HG02610 (cell line): ENCODE results near the gene GNB5.
A peak's percentile ranks its signal among the peaks of the same experiment; 100 is the strongest.

ENCODE experiments used
- ATAC-seq: cut with Tn5 transposase; IDR thresholded peaks from one replicate; pipeline ENCODE4 v1.9.1; 2021; ENCODE audit warnings: mild to moderate bottlenecking, moderate library complexity; ENCODE audit not compliant: unreplicated experiment

The GNB5 gene

DNA sequence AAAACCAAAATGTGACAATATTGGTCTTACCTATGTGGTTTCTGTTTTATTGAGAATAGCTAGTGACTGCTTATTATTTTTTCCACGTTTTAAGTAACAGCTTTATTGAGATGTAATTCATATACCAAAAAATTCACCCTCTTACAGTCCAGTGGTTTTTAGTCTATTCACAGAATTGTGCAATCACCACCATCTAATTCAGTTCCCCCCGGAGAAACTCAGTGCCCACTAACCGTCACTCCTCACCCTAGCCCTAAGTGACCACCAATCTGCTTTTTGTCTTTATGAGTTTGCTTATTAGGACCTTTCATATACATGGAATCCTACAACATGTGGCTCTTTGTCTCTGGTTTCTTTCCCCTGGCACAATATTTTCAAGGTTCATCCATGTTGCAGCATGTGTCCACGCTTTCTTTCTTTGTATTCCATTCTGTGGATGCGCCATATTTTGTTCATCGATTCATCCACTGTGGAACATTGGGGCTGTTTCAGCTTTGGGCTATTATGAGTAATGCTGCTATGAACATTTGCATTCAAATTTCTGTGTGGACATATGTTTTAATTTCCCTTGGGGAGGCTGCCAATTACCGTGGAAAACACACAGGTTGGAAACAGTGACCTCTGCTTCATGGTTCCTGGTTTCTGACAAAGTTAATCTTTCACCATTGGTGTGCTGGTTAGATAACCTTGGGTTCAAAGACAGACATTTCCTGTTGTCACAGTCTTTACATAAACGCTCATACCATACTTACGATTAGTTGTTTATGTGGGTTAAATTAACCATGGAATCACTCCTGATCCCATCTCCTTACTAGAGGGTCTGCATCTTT is 75.4 kb downstream of the GNB5 start:
- ATAC-seq: no peak

DNA sequence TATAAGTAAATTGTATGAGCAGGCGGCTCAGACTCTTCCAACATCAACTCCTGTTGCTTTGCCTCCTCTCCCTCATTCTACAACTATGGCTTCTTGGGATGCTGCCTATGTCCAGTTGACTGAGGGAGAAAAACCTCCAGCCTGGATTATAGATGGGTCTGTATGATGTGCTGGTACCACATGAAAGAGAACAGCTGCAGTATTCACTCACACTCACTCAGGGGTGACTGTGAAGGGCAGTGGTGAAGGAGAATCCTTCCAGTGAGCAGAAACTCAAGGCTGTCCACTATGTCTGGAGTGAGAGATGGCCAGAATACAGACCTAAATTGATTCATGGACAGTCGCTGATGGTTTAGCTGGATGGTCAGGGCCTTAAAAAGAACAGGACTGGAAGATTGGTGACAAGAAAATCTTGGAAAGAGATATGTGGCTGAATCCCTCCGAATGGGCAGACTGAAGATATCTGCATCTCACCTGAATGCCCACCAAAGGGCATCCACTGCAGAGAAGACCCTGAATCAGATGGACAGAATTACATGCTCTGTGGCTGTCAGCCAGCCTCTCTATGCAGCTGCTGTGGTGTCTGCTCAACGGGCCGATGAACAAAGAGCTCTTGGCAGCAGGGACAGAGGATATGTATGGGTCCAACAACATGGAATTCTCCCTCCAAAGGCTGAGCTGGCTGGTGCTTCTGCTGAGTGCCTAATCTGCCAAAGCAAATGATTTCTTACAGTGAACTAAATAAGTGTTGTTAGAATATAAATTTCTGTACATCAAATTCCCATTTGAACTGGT is 76.7 kb downstream of the GNB5 start:
- ATAC-seq: no peak

- no peak for ATAC-seq
Measured at GRCh38 chr15:52113708-52114107, 77.5 kb downstream of the GNB5 start.

DNA sequence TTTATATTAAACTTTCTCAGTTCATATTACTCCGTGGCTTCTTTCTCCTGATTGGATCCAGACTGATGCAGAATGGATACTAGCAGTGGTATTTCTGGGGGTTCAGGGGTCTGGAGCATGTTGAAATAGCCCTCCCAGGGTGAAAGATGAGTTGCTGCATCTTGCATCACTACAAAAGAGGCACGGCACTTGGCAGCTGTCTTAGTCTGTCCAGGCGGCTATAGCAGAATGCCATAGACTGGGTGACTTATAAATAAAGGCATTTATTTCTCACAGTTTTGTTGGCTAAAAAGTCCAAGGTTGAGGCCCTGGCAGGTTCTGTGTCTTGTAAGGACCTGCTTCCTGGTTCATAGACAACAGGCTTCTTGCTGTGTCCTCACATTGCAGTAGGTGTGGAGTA is 78.0 kb downstream of the GNB5 start:
- ATAC-seq: no peak

DNA sequence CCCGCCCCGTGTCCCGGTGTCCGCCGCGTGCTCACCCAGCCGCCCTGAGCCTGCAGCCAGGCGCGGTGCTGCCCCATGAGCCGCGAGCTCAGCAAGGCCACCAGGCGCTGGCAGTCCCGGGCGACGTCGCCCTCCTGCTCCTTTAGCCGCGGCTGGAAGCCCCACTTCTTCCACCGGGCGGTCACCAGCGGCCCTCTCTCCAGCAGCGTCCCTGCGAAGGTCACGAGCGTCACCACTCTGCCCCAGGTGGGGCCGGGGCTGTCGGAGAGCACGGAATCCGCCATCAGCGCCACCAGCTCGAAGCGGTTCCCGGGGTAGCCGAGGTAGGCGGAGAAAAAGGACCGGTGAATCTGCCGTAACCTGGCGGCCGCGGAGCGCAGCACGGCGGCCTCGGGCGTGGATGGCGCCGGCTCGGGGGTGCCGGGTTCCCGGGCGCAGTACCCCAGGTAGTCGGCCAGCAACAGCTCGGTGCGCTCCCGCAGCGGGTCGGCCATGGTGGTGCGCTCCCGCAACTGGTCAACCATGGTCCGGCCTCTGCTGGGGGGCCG is 78.9 kb downstream of the GNB5 start:
- no peak for ATAC-seq

GRCh38 chr15:52111517-52112202 is 79.5 kb downstream of the GNB5 start:
- no peak for ATAC-seq

DNA sequence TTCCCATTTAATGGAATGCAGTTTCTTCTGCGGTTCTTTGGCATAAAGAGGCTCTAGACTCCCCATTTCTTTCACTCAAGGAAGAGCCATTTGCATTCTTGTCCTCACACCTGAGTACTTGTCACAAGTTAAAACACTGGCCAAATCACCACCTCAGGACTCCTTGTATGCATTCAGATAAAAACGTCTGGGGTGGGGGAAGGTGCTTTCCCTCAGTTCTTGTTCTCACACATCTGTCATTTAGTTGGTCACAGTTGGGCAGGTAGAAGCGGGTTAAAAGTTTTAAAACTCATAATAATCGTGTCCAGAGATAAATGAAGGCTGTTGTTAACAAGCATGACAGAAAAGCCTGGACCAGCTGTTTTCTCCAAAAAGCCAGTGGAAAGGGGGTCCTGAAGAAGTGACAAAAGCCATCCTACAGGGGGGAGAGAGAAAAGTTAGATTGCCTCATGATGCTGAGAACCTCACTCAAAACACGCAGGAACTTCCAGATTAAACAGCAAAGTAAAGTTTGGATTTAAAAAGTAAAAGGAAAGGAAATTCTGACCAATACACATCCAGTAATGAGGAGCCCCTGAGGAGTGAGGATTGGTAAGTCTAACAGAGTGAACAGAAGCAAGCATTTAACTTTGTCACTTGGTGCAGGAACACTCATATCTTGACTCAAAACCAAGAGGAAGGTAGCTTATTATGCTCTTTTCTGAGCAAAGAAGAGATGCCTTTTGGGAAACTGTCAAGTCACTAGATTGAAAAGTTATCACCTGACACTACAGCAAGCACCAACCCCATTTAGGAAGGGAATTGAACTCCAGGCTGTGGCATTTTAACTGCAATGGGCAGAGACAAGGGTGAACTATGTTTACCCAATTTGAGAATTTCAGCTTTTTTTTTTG is 81.4 kb downstream of the GNB5 start:
- peak; percentile 63 for ATAC-seq

DNA sequence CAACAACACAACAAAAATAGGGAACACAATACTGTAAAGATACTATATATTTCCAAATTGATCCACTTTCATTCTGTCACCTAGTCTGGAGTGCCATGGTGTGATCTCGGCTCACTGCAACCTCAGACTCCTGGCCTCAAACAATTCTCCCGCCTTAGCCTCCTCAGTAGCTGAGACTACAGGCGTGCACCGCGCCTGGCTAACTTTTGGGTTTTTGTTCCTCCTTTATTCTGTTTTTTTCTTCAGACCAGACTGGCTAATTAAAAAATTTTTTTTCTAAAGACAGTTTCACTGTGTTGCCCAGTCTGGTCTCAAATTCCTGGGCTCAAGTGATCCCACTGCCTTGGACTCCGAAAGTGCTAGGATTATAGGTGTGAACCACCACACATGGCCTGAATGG is 84.0 kb downstream of the GNB5 start:
- ATAC-seq: no peak

DNA sequence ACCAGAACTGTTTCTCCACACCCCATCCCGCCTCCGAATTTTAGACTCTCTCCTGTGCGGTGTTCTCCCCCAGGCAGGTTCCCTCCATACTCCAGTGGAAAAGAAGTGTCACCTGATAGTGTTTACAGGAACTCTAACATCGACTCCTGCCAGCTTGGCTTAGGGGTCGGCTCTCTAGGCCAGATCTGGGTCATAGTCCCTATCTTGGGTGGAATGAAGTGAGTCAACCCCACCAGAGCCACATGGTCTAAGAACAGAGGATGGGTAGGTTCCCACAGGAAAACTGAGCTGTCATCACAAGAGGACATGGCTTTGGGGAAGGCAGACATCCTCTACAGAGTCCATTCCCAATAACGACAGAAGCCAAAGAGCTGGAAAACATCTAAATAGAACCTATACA is 84.6 kb downstream of the GNB5 start:
- ATAC-seq: no peak

- ATAC-seq: no peak
Measured at GRCh38 chr15:52105846-52106245, 85.3 kb downstream of the GNB5 start.

DNA sequence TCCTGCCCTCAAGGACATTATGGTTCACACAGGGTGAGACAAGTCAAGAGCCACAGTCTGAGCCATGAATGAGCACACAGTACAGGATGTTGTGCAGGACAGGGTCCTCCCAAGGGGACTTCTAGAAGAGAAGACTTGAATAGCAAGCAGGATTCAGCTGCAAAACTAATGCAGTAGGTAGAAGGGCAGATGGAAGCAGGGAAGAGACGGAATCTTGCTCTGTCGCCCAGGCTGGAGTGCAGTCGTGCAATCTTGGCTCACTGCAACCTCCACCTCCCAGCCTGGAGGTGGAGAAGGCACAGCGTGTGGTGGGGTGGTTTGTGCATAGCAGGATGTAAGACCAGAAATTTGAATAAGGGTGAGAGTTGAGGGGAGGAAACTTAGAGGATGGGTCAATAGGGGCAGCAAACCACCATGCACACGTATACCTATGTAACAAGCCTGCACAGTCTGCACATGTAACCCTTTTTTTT is 86.6 kb downstream of the GNB5 start:
- ATAC-seq: peak; percentile 29

DNA sequence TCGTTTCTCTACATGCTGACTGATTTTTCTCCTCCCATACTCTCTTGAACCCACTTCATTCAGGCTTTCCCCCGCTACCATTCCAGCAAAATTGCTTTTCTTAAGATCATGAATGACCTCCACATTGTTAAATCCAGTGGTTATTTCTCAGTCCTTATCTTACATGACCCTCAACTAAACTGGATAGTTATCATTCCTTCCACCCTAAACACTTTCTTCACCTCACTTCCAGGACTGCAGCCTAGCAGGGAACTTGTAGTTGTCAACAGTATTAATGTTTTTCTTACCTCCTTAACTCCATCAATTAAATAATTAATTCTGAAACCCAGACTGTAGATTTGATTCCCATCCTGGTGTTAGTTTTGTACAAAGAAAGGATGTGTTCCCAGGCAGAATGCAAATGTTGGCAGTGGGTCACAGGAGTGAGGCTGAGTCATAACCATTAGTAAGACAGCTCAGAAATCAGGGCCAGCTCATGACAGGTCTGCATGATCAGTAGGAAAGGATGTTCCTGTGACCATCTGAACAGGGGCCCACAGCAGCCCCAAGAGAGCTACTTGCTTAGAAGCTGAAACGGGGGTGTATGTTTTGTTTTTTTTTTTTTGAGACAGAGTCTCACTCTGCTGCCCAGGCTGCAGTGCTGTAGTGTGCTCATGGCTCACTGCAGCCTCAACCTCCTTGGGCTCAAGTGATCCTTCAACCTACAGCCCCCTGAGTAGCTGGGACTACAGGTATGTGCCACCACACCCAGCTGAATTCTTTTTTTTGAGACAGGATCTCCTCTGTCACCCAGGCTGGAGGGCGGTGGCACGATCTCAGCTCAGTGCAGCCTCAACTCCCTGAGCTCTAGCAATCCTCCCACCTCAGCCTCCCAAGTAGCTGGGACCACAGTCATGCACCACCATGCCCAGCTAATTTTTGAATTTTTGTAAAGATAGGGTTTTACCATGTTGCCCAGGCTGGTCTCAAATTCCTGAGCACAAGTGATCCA is 87.7 kb downstream of the GNB5 start:
- peak; percentile 74 for ATAC-seq

GRCh38 chr15:52102463-52102862 is 88.7 kb downstream of the GNB5 start:
- ATAC-seq: no peak

DNA sequence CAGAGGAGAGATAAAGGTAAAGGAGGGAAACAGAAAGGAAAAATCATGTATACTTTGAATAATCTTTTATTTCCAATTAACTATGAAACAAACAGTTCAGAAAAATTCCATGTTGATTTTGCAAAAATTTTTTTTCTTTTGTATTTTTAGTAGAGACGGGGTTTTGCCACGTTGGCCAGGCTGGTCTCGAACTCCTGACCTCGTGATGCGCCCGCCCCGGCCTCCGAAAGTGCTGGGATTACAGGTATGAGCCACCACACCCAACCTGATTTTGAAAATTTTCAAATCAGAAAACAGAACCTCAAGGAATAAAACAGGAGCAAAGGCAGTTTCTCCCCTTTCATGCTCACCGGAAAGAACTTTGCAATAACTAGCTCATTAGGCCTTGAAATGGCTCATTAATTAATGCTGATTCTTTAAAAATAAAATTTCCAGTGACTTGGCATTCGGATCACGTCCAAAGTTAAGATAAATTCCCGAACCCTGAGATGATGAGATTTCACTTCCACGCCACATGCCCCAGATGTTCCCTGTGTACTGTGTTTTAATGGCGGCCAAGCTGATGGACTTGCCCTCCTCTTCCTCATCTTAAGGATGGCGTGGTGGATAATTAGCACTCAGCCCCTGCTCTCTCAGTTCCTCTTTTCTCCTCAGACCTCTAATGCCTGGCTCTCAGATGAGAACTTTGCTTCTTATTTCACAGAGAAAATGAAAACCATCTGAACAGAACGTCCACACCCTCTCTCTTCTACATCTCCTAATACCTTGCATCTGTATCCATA is 89.5 kb downstream of the GNB5 start:
- no peak for ATAC-seq

- ATAC-seq: no peak
Measured at GRCh38 chr15:52100807-52101442, 90.3 kb downstream of the GNB5 start.

DNA sequence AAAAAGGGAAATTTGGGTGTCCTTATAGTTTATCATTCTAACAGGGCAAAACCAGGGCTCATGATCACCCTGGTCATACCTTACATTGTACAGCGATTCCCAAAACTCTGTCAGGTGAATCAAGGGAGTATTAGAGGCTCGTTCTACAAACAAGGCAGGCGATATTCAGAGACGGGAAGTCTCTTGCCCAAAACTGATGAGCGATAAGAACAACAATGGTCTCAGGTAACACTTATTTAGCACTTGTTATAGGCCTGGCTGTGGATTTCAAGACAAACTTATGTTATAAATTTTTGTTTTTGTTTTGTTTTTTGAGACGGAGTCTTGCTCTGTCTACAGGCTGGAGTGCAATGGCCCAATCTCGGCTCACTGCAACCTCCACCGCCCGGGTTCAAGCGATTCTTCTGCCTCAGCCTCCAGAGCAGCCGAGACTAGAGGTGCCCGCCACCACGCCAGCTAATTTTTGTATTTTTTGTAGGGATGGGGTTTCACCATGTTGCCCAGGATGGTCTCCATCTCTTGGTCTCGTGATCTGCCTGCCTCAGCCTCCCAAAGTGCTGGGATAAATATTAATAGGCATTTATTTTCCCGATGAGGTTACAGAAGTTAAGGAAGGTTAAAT is 91.4 kb downstream of the GNB5 start:
- ATAC-seq: no peak

DNA sequence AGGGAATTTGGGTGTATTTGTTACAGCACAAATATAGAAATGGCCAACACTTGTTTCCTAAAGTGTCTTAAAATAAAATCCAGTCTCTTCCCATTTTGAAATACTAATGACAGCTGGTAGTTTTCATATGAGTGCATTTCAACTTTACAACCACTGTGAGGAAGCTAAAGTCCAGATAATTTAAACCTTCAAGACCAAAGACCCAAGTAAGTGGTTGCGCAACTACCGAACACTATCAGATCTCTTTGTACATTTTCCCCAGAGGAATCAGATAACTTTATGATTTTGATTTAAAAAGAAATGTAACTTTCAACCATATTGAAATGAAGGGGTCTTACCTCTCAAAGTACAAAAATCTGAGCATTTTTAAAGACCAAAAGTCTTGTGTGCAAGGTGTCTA is 92.9 kb downstream of the GNB5 start:
- ATAC-seq: no peak
